Measurements from ENCODE around the gene NR3C1.

DNA sequence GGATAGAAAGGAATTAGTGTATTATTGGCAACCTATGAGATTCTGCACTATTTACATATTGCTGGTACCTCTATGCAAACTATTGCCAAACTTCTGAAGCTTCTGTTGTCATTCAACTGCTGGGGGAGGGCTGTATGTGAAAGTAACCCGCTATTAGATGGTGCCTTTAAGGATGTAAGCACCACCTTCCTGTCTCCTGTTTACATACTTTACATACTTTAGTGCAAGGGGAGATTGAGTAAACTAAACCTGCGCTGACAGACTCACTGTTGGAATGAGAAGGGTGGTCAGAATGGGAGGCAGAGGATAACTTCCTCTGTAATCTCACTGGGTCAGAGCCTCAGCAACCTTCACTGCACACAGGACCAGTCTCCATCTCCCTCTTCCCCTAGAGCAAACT, 123.8 kb downstream of the NR3C1 start:
- TF ChIP-seq, protein P1, sequence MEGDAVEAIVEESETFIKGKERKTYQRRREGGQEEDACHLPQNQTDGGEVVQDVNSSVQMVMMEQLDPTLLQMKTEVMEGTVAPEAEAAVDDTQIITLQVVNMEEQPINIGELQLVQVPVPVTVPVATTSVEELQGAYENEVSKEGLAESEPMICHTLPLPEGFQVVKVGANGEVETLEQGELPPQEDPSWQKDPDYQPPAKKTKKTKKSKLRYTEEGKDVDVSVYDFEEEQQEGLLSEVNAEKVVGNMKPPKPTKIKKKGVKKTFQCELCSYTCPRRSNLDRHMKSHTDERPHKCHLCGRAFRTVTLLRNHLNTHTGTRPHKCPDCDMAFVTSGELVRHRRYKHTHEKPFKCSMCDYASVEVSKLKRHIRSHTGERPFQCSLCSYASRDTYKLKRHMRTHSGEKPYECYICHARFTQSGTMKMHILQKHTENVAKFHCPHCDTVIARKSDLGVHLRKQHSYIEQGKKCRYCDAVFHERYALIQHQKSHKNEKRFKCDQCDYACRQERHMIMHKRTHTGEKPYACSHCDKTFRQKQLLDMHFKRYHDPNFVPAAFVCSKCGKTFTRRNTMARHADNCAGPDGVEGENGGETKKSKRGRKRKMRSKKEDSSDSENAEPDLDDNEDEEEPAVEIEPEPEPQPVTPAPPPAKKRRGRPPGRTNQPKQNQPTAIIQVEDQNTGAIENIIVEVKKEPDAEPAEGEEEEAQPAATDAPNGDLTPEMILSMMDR (conservative IDR thresholded peaks at IDR 0.05; ENCODE audit: low read length) = no peak
- no peak for TF ChIP-seq EZH2phosphoT487 (IDR thresholded peaks at IDR 0.05; ENCODE audit: borderline replicate concordance)

Measured in Loucy (cell line).